Tibial nerve (tissue), 4 donors: Measurements from ENCODE around the gene STON2. TPM values are rescaled to one million over a fixed set of nuclear protein-coding genes. Genes with fewer than 3 reads are reported as not detected.

Source experiments
- DNase-seq, 2 donors: peaks; one replicate each; pipeline ENCODE4 v3.0.0-alpha.2; 2019; ENCODE audit warnings: low spot score in 2 of 2
- H3K27ac ChIP-seq, 4 donors: fragments of 200-600 bp; sonication (generic) in 3 of 4; one replicate each; pipeline ENCODE4 v1.5.1; 2017 to 2019; ENCODE audit warnings: mild to moderate bottlenecking in 1 of 4
- H3K27me3 ChIP-seq, 2 donors: fragments of 200-600 bp; sonication (generic) in 1 of 2; one replicate each; pipeline versions ENCODE4 v1.5.1 to v1.6.0; 2017 to 2019
- H3K36me3 ChIP-seq, 3 donors: fragments of 200-600 bp; sonication (generic); one replicate each; pipeline ENCODE4 v1.5.1; 2018 to 2019
- H3K4me1 ChIP-seq, 4 donors: fragments of 200-600 bp; sonication (generic) in 3 of 4; one replicate each; pipeline ENCODE4 v1.5.1; 2017 to 2019
- H3K4me3 ChIP-seq, 4 donors: fragments of 200-600 bp; sonication (generic) in 3 of 4; one replicate each; pipeline ENCODE4 v1.5.1; 2017 to 2019; ENCODE audit warnings: mild to moderate bottlenecking in 1 of 4, moderate library complexity in 1 of 4
- H3K9me3 ChIP-seq, 4 donors: fragments of 200-600 bp; sonication (generic) in 3 of 4; one replicate each; pipeline ENCODE4 v1.5.1; 2017 to 2019
- CTCF ChIP-seq, 5 experiments: fragments of 200-600 bp in 3 of 5; fragments of 450-650 bp in 2 of 5; sonication (generic) in 3 of 5; IDR thresholded peaks; one replicate each; pipeline ENCODE4 v1.5.1; 2016 to 2019; ENCODE audit warnings: antibody characterized with exemption in 5 of 5, mild to moderate bottlenecking in 3 of 5, moderate library complexity in 2 of 5
- EP300 ChIP-seq, 2 donors: sonication (generic); formaldehyde crosslinking; IDR thresholded peaks; one replicate each; pipeline ENCODE4 v1.6.1; 2017; ENCODE audit warnings: antibody characterized with exemption in 2 of 2, mild to moderate bottlenecking in 1 of 2
- POLR2A ChIP-seq, 2 donors: fragments of 450-650 bp; IDR thresholded peaks; one replicate each; pipeline ENCODE4 v1.6.1; 2017; ENCODE audit warnings: antibody characterized with exemption in 2 of 2, mild to moderate bottlenecking in 2 of 2, moderate library complexity in 2 of 2
- WGBS, 2 donors: methylation state at CpG; one replicate each; pipeline ENCODE4 v1.1.5; 2018; 5-methylcytosine and 5-hydroxymethylcytosine counted together
- total RNA-seq, 4 donors: library from RNA; depleted of rRNA; stranded (reverse); fragments of >200 nt; gene quantifications; one replicate each; pipeline ENCODE4 v1.1.0, GENCODE V29; 2016

Gene STON2
- total RNA-seq, 4 donors from 2014 or later, result 21.6 to 62.0 (median 34.7) TPM

GRCh38 chr14:81276073-81277069 is 123.8 kb downstream of the STON2 start:
- TF ChIP-seq POLR2A (IDR thresholded peaks at IDR 0.05) (no peak), CTCF (IDR thresholded peaks at IDR 0.05) (no peak), EP300 (IDR thresholded peaks at IDR 0.05) (no peak)
- Histone ChIP-seq H3K4me3 (no peak overlapping the region), H3K9me3 (no peaks in the 10 kb centered on the region), H3K36me3 (no peaks in the 10 kb centered on the region), H3K4me1 (peaks cover 0 to 32% (median 9%) of the 10 kb centered on the region in 4 donors), H3K27ac (peak overlapping the region in 1 of 4 donors; percentile 36), H3K27me3 (no peaks in the 10 kb centered on the region)
- WGBS, 2 donors, result 47 to 51% methylated on average over 11 of the region's 11 CpGs
- DNase-seq, result no peak

GRCh38 chr14:81275305-81276072 is 124.6 kb downstream of the STON2 start:
- no peak for DNase-seq
- Histone ChIP-seq H3K4me1 (peaks cover 0 to 32% (median 9%) of the 10 kb centered on the region in 4 donors), H3K9me3 (no peaks in the 10 kb centered on the region), H3K27me3 (no peaks in the 10 kb centered on the region), H3K36me3 (no peaks in the 10 kb centered on the region), H3K27ac (peak overlapping the region in 2 of 4 donors; percentile 25 to 36), H3K4me3 (no peak overlapping the region)
- TF ChIP-seq POLR2A (IDR thresholded peaks at IDR 0.05), result no peak
- TF ChIP-seq EP300 (IDR thresholded peaks at IDR 0.05), result no peak
- no peak for TF ChIP-seq CTCF (IDR thresholded peaks at IDR 0.05)
- WGBS, 2 donors, result 50 to 53% methylated on average over 13 of the region's 13 CpGs

- Histone ChIP-seq H3K27ac (peak overlapping the region in 1 of 4 donors; percentile 15), H3K4me3 (no peak overlapping the region), H3K9me3 (no peaks in the 10 kb centered on the region), H3K27me3 (no peaks in the 10 kb centered on the region), H3K4me1 (peaks cover 0 to 45% (median 9%) of the 10 kb centered on the region in 4 donors), H3K36me3 (no peaks in the 10 kb centered on the region)
- no peak for DNase-seq
- TF ChIP-seq CTCF (IDR thresholded peaks at IDR 0.05) (no peak), POLR2A (IDR thresholded peaks at IDR 0.05) (no peak), EP300 (IDR thresholded peaks at IDR 0.05) (no peak)
- WGBS, 2 donors, result 78 to 80% methylated on average over 3 of the region's 3 CpGs
Observed at GRCh38 chr14:81273961-81274575, 126.1 kb downstream of the STON2 start.

GRCh38 chr14:81273521-81273920 is 126.6 kb downstream of the STON2 start:
- Histone ChIP-seq H3K4me3 (no peak overlapping the region), H3K27ac (peak overlapping the region in 1 of 4 donors; percentile 15), H3K4me1 (peaks cover 0 to 45% (median 9%) of the 10 kb centered on the region in 4 donors), H3K27me3 (no peaks in the 10 kb centered on the region), H3K36me3 (no peaks in the 10 kb centered on the region), H3K9me3 (no peaks in the 10 kb centered on the region)
- no peak for DNase-seq
- TF ChIP-seq EP300 (IDR thresholded peaks at IDR 0.05) (no peak), CTCF (IDR thresholded peaks at IDR 0.05) (no peak), POLR2A (IDR thresholded peaks at IDR 0.05) (no peak)
- 79 to 81% methylated on average over 9 of the region's 9 CpGs for WGBS, 2 donors
